Measurements from ENCODE around the gene DOK6.

DOK6 gene

GRCh38 chr18:69435000-69435399 lies 34.3 kb downstream of the DOK6 start:
- DNase-seq (ENCODE audit: low read depth in 2 of 2) = no peak

- no peak for DNase-seq (ENCODE audit: low read depth in 2 of 2)
Measured at GRCh38 chr18:69444221-69444620, 43.5 kb downstream of the DOK6 start.

DNA sequence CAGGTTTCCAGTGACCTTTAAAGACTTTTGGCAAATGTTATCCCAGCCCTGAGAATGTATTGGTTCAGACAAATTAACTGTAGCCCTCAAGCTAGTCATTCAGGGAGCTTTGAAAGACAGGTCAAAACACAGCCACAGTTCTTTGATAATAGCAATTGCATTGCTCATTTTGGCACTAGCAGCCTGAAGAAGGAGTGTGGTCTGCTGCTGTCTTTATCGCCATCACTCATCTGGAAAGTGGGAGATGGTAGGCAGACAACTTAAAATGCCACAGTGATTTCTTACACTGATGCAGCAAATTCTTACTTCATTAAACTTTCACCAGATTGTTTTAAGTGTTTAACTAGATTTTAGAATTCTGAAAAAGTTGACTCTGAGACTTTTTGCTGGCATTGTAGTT lies 47.2 kb downstream of the DOK6 start:
- DNase-seq (ENCODE audit: low read depth in 2 of 2) = no peak

- no peak for DNase-seq (ENCODE audit: low read depth in 2 of 2)
Measured at GRCh38 chr18:69455125-69455524, 54.4 kb downstream of the DOK6 start.

- DNase-seq (ENCODE audit: low read depth in 2 of 2) = peak; percentile 26 to 30
Measured at GRCh38 chr18:69469444-69469919, 68.8 kb downstream of the DOK6 start.

DNA sequence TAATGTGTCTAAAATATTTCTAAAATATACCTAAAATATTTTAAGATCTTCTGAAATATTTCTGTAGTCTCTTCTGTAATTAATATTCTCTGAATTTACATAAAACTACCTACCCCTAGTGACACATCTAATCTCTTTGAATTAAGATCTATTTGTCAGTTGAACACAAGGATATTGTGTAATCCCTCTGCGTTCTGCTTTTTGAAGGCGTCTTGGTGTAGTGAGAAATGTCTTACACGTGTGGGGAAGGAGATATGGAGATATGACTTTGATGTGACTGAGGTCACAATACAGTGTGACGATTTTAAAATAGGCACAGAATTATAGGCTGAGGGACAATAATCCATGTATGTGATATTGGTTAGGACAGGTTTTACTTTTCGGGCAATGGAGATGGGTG lies 79.8 kb downstream of the DOK6 start:
- no peak for DNase-seq (ENCODE audit: low read depth in 2 of 2)

DNA sequence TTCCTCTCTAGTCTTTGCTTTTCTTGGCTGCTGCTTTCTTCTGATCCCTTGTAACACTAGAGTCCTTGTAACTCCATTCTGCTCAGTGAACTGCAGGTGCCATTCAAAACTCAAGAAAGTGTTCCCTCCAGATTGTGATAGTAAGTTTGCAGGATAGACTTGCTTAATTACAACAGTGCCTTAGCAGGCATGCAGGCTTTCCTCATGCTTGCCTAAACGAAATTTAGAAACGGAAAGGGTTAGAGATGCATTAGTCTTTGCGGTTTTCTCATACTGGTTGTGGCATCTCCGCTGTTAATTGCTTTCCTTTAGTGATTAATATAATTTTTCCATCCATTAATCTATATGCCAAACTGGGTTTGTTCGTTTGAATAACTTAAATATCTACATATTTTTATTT lies 82.9 kb downstream of the DOK6 start:
- no peak for DNase-seq (ENCODE audit: low read depth in 2 of 2)

DNA sequence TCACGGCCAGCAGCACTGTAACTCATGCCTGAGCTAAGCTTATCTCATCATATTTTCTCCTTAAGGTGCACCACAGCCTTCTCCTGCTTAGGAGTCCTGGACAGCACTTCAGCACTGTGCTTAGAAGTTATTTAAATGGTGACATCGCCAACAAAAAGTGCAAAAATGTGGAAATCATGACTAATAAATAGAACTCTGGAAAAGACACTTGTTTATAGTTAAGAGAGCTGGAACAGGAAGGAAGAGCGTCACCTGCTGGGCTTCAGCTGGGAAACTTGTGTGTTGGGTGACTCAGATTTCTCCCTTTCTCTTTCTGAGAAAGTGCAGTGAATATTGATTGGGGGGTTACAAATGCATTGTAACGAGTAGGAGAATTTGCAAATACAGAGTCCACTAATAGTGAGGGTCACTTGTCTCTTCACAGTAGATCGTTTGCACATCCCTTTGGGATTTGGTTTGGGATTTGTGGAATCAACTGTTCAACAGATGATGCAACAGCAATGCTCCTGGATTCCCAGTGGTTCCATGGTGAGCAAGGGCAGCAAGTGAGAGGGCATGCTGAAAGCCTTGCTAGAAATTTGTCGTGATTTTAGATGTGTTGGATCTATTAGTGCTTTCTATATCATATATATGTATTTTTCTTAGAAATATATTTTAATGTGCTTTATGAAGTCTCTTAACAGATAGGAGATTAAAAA lies 84.2 kb downstream of the DOK6 start:
- DNase-seq (ENCODE audit: low read depth in 2 of 2) = no peak

DNA sequence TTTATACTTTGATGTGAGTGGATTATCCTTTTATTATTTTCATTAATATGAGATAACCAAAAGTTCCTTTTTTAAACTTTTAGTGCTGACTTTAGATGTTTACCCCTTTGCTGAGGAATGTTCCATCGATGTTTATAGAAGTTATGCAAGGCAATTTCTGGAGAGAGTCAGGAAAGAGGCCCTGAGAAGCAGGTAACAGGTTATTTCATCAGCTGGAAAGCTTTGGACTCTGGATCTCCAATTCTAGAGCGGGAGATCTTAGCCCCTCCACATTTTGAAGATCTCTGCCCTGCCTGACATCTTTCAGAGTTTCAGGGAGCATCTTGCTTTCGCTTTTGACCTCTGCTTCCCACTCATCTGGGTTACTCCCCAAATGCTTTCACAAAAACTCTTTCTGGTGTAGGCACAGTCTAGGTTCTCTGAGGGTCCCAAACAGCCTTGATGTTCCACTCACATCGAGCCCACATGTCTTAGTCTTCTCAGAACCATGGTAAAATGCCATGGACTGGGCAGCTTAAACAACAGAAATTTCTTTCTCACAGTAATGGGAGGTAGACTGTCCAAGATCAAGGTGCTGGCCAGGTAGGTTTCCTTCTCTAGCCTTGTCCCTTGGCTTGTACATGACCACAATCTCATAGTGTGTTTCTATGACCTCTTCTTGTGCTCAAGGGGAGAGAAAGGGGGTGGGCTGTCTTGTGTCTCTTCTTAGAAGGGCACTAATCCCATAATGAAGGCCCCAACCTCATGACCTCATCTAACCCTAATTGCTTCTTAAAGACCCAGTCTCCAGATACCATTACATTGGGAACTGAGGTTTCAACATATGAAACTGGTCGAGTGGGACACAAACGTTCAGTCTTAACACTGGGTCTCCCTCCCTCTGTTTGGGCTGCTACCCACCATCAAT lies 87.1 kb downstream of the DOK6 start:
- DNase-seq (ENCODE audit: low read depth in 2 of 2) = no peak

DNA sequence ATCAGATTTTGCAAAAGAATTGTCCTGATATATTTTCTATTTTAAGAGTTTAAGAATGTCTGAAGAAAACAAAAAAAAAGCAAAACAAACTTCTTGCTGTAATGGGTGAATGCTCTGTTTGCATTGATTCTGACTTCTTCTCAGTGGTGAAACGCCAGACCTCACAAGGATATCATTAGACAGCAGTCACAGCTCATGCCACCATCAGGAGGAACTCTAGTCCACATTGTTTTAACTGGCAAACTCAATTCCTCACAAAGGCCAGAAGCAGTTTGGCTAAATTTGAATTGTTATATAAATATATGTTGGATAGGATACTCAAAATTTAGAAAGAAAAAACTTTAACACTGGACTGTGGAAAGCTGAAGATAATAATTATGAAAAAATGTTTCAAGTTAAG lies 89.4 kb downstream of the DOK6 start:
- DNase-seq (ENCODE audit: low read depth in 2 of 2) = no peak

- no peak for DNase-seq (ENCODE audit: low read depth in 2 of 2)
Measured at GRCh38 chr18:69490813-69491212, 90.1 kb downstream of the DOK6 start.

- DNase-seq (ENCODE audit: low read depth in 2 of 2) = no peak
Measured at GRCh38 chr18:69491576-69491975, 90.9 kb downstream of the DOK6 start.

DNA sequence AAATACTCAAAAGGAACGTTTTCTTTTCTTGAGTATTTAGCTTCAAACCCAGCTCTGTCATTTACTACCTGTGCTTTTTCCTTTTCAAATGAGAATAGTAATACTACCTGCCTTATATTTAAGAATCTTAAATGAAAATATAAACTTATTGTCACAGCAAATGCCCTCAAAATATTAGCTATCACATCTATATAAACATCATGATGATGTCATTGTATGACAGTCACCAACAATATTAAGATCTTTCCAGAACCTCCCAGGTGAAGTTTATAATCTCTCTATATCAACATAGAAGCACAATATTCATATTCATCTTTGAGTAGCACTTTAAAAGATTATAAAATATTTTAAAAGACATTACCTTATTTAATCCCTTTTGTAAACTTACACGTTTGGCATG lies 92.2 kb downstream of the DOK6 start:
- no peak for DNase-seq (ENCODE audit: low read depth in 2 of 2)

- no peak for DNase-seq (ENCODE audit: low read depth in 2 of 2)
Measured at GRCh38 chr18:69494841-69495240, 94.2 kb downstream of the DOK6 start.

- no peak for DNase-seq (ENCODE audit: low read depth in 2 of 2)
Measured at GRCh38 chr18:69495338-69495737, 94.7 kb downstream of the DOK6 start.

- DNase-seq (ENCODE audit: low read depth in 2 of 2) = no peak
Measured at GRCh38 chr18:69495841-69496533, 95.3 kb downstream of the DOK6 start.

- DNase-seq (ENCODE audit: low read depth in 2 of 2) = no peak
Measured at GRCh38 chr18:69518989-69519388, 118.3 kb downstream of the DOK6 start.

DNA sequence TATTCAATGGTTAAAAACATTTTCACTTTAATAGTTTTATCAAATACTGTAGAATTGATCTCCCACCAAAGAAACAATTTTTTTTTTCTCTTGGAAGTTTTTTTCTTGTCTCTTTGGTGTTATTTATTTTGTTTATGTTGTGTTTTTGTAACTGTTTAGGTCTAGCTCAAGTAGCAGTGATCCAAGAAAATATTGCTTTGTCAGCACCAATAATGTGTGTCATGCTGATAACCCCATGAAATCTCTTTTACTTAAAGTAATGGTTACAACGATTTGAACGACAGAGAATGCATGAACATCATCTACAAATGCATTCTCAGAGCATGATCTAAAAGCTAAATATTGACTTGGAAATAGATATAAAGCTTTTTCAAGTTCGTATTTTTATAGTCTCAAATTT lies 122.9 kb downstream of the DOK6 start:
- DNase-seq (ENCODE audit: low read depth in 2 of 2) = no peak

DNA sequence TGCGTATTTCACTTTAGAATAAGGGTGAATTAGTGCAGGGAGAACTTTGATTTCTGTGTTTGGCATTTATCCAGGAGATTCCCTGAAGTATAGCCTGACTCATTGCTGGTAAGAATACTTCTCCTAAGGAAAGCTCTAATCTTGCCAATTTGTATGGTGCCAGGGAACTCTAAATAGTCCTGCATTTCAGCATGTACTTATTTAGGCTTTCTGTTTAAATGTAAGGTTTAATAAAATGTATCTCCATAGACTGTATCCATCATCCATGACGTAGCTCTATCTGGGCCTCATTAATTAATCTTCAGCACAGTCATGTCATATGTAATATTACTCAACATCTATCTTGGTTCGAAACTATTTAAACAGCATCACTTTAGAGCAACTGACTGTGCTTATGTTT lies 127.7 kb downstream of the DOK6 start:
- no peak for DNase-seq (ENCODE audit: low read depth in 2 of 2)

GRCh38 chr18:69529151-69529550 lies 128.5 kb downstream of the DOK6 start:
- DNase-seq (ENCODE audit: low read depth in 2 of 2) = no peak

- no peak for DNase-seq (ENCODE audit: low read depth in 2 of 2)
Measured at GRCh38 chr18:69531973-69532372, 131.3 kb downstream of the DOK6 start.

GRCh38 chr18:69537183-69537582 lies 136.5 kb downstream of the DOK6 start:
- DNase-seq (ENCODE audit: low read depth in 2 of 2) = no peak
